ENCODE measurements around the gene PTOV1.
"Not testable (repeated sequence)": the region's sequence is repeated elsewhere in the genome, so short reads cannot be mapped to it uniquely, and the experiment has no call there.

Gene PTOV1

GRCh38 chr19:49818649-49819370, 32.1 kb upstream of the PTOV1 start:
- no peak for DNase-seq (ENCODE audit: low read depth)
- H3K4me3 ChIP-seq (ENCODE audit: low read length) = peak overlapping the region; percentile 99
- no peak for TF ChIP-seq CTCF (conservative IDR thresholded peaks at IDR 0.05; ENCODE audit: low read length)

- peak overlapping the region; percentile 99 for H3K4me3 ChIP-seq (ENCODE audit: low read length)
- DNase-seq (ENCODE audit: low read depth) = not testable (repeated sequence)
These were observed 31.4 kb upstream of the PTOV1 start for GRCh38 chr19:49819452-49820115.

- DNase-seq (ENCODE audit: low read depth) = no peak
- no peak overlapping the region for H3K4me3 ChIP-seq (ENCODE audit: low read length)
- no peak for TF ChIP-seq CTCF (conservative IDR thresholded peaks at IDR 0.05; ENCODE audit: low read length)
These were observed 30.8 kb upstream of the PTOV1 start for GRCh38 chr19:49820125-49820524.

- no peak for TF ChIP-seq CTCF (conservative IDR thresholded peaks at IDR 0.05; ENCODE audit: low read length)
- no peak for DNase-seq (ENCODE audit: low read depth)
- H3K4me3 ChIP-seq (ENCODE audit: low read length) = no peak overlapping the region
These were observed 27.5 kb upstream of the PTOV1 start for GRCh38 chr19:49823472-49823871.

- no peak for TF ChIP-seq CTCF (conservative IDR thresholded peaks at IDR 0.05; ENCODE audit: low read length)
- H3K4me3 ChIP-seq (ENCODE audit: low read length) = no peak overlapping the region
- DNase-seq (ENCODE audit: low read depth) = no peak
These were observed 26.3 kb upstream of the PTOV1 start for GRCh38 chr19:49824662-49825061.

GRCh38 chr19:49827034-49827433, 23.9 kb upstream of the PTOV1 start:
- no peak for DNase-seq (ENCODE audit: low read depth)
- no peak overlapping the region for H3K4me3 ChIP-seq (ENCODE audit: low read length)
- TF ChIP-seq CTCF (conservative IDR thresholded peaks at IDR 0.05; ENCODE audit: low read length) = no peak

- no peak for DNase-seq (ENCODE audit: low read depth)
- TF ChIP-seq CTCF (conservative IDR thresholded peaks at IDR 0.05; ENCODE audit: low read length) = no peak
- no peak overlapping the region for H3K4me3 ChIP-seq (ENCODE audit: low read length)
These were observed 21.8 kb upstream of the PTOV1 start for GRCh38 chr19:49829200-49829599.
